Neural cell (in vitro differentiated cells): ENCODE measurements around the gene C2orf49. TPM values are rescaled to one million over a fixed set of nuclear protein-coding genes. Genes with fewer than 3 reads are reported as not detected.

ENCODE experiments used
- H2AFZ ChIP-seq: fragments of 200-600, 300-800 bp; sonication (generic), shearing (Covaris generic); 2 replicates; pipeline ENCODE4 v1.6.0; 2014; ENCODE audit warnings: low read depth, mild to moderate bottlenecking, antibody characterized with exemption, low read length, moderate library complexity
- H3F3A ChIP-seq: fragments of 200-600 bp; shearing (Covaris generic); 2 replicates; pipeline ENCODE4 v1.6.1; 2016; ENCODE audit warnings: mild to moderate bottlenecking, moderate library complexity, mixed read lengths, antibody characterized with exemption, low read length; ENCODE audit not compliant: insufficient read depth, poor library complexity, severe bottlenecking
- H3K27ac ChIP-seq: fragments of 200-600, 300-800 bp; sonication (generic), shearing (Covaris generic); 2 replicates; pipeline ENCODE4 v1.5.1; 2014; ENCODE audit warnings: mild to moderate bottlenecking, low read length, moderate library complexity
- H3K27me3 ChIP-seq: fragments of 300-800, 200-600 bp; sonication (generic), shearing (Covaris generic); 2 replicates; pipeline ENCODE4 v1.6.0; 2014; ENCODE audit warnings: mild to moderate bottlenecking, low read depth, low read length, moderate library complexity; ENCODE audit not compliant: insufficient read depth
- H3K36me3 ChIP-seq: fragments of 300-800, 200-600 bp; sonication (generic), shearing (Covaris generic); 2 replicates; pipeline ENCODE4 v1.5.1; 2014; ENCODE audit warnings: mild to moderate bottlenecking, antibody characterized with exemption, low read length, moderate library complexity; ENCODE audit not compliant: insufficient read depth
- H3K4me2 ChIP-seq: fragments of 300-800, 200-600 bp; sonication (generic), shearing (Covaris generic); 2 replicates; pipeline ENCODE4 v1.6.0; 2014; ENCODE audit warnings: mild to moderate bottlenecking, low read length
- H3K4me3 ChIP-seq: fragments of 300-800, 200-600 bp; sonication (generic), shearing (Covaris generic); 2 replicates; pipeline ENCODE4 v1.5.1; 2014; ENCODE audit warnings: mild to moderate bottlenecking, low read length, moderate library complexity
- H3K79me2 ChIP-seq: fragments of 200-600 bp; shearing (Covaris generic); replicated peaks from 2 replicates; pipeline ENCODE4 v1.6.0; 2014; ENCODE audit warnings: mild to moderate bottlenecking, low read length, moderate library complexity; ENCODE audit not compliant: insufficient read depth
- H3K9ac ChIP-seq: fragments of 300-800, 200-600 bp; sonication (generic), shearing (Covaris generic); 2 replicates; pipeline ENCODE4 v1.6.1; 2016; ENCODE audit warnings: mild to moderate bottlenecking, low read length, mixed read lengths
- H3K9me2 ChIP-seq: fragments of 200-600 bp; shearing (Covaris generic); 2 replicates; pipeline ENCODE4 v1.6.1; 2016; ENCODE audit warnings: mild to moderate bottlenecking, low read length, mixed read lengths; ENCODE audit not compliant: insufficient read depth
- H3K9me3 ChIP-seq: fragments of 200-600, 300-800 bp; sonication (generic), shearing (Covaris generic); 2 replicates; pipeline ENCODE4 v1.6.1; 2016; ENCODE audit warnings: mild to moderate bottlenecking, mixed run types, low read length, moderate library complexity, mixed read lengths
- H4K20me1 ChIP-seq: fragments of 200-600 bp; shearing (Covaris generic); 2 replicates; pipeline ENCODE4 v1.6.1; 2016; ENCODE audit warnings: mild to moderate bottlenecking, mixed run types; ENCODE audit not compliant: insufficient read depth
- EP300 ChIP-seq: fragments of 450-650 bp; conservative IDR thresholded peaks from 2 replicates; pipeline ENCODE4 v1.6.1; 2014; ENCODE audit warnings: antibody characterized with exemption, mild to moderate bottlenecking, moderate library complexity; ENCODE audit not compliant: poor library complexity, severe bottlenecking
- EZH2 ChIP-seq: fragments of 200-600, 300-800 bp; shearing (Covaris generic), sonication (generic); IDR thresholded peaks from 2 replicates; pipeline ENCODE4 v1.6.1; 2014; ENCODE audit warnings: antibody characterized with exemption, low read length, borderline replicate concordance, mild to moderate bottlenecking; ENCODE audit not compliant: insufficient read depth, poor library complexity, severe bottlenecking
- MXI1 ChIP-seq: fragments of 450-650 bp; conservative IDR thresholded peaks from 2 replicates; pipeline ENCODE4 v1.6.1; 2014; ENCODE audit warnings: antibody characterized with exemption, mild to moderate bottlenecking; ENCODE audit not compliant: poor library complexity, severe bottlenecking
- POLR2AphosphoS5 ChIP-seq: IDR thresholded peaks from 2 replicates; pipeline ENCODE4 v1.6.1; 2012
- RAD21 ChIP-seq: fragments of 450-650 bp; conservative IDR thresholded peaks from 2 replicates; pipeline ENCODE4 v1.6.1; 2014; ENCODE audit warnings: antibody characterized with exemption, mild to moderate bottlenecking, moderate library complexity
- REST ChIP-seq: IDR thresholded peaks from 2 replicates; pipeline ENCODE4 v1.6.1; 2012; ENCODE audit warnings: borderline replicate concordance
- SMC3 ChIP-seq: fragments of 450-650 bp; conservative IDR thresholded peaks from 2 replicates; pipeline ENCODE4 v1.6.1; 2014; ENCODE audit warnings: antibody characterized with exemption, mild to moderate bottlenecking, moderate library complexity; ENCODE audit not compliant: poor library complexity
- TAF1 ChIP-seq: IDR thresholded peaks from 2 replicates; pipeline ENCODE4 v1.6.1; 2012; ENCODE audit warnings: low read depth
- polyA plus RNA-seq: library from polyadenylated mRNA; depleted of rRNA; stranded (reverse); fragments of >200 nt; gene quantifications from 2 replicates; pipeline ENCODE4 v1.2.3, GENCODE V29; 2014
- TF ChIP-seq, protein P1 (sequence below): fragments of 450-650 bp; IDR thresholded peaks from 2 replicates; pipeline ENCODE4 v1.5.1; 2014; ENCODE audit warnings: antibody characterized with exemption, mild to moderate bottlenecking, moderate library complexity; ENCODE audit not compliant: poor library complexity, severe bottlenecking

C2orf49 gene
- polyA plus RNA-seq, 1 donor from 2014 or later = 35.6 TPM

- Histone ChIP-seq H2AFZ (no peak overlapping the region), H3K4me2 (no peak overlapping the region), H3F3A (no peaks in the 10 kb centered on the region), H3K36me3 (no peaks in the 10 kb centered on the region), H4K20me1 (no peaks in the 10 kb centered on the region), H3K27ac (no peak overlapping the region), H3K9me2 (no peaks in the 10 kb centered on the region), H3K4me3 (no peak overlapping the region), H3K9ac (no peak overlapping the region), H3K79me2 (no peaks in the 10 kb centered on the region), H3K27me3 (no peaks in the 10 kb centered on the region), H3K9me3 (no peaks in the 10 kb centered on the region)
- TF ChIP-seq TAF1 (no peak), RAD21 (no peak), SMC3 (no peak), MXI1 (no peak), REST (no peak), EZH2 (no peak), POLR2AphosphoS5 (no peak), EP300 (no peak)
- TF ChIP-seq, protein P1, sequence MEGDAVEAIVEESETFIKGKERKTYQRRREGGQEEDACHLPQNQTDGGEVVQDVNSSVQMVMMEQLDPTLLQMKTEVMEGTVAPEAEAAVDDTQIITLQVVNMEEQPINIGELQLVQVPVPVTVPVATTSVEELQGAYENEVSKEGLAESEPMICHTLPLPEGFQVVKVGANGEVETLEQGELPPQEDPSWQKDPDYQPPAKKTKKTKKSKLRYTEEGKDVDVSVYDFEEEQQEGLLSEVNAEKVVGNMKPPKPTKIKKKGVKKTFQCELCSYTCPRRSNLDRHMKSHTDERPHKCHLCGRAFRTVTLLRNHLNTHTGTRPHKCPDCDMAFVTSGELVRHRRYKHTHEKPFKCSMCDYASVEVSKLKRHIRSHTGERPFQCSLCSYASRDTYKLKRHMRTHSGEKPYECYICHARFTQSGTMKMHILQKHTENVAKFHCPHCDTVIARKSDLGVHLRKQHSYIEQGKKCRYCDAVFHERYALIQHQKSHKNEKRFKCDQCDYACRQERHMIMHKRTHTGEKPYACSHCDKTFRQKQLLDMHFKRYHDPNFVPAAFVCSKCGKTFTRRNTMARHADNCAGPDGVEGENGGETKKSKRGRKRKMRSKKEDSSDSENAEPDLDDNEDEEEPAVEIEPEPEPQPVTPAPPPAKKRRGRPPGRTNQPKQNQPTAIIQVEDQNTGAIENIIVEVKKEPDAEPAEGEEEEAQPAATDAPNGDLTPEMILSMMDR = no peak
These were observed 27.9 kb downstream of the C2orf49 start for GRCh38 chr2:105365206-105365605.

- Histone ChIP-seq H3K79me2 (no peaks in the 10 kb centered on the region), H3K4me2 (no peak overlapping the region), H3K4me3 (no peak overlapping the region), H4K20me1 (no peaks in the 10 kb centered on the region), H3F3A (no peaks in the 10 kb centered on the region), H3K9me2 (no peaks in the 10 kb centered on the region), H3K9me3 (no peaks in the 10 kb centered on the region), H3K27me3 (no peaks in the 10 kb centered on the region), H3K36me3 (no peaks in the 10 kb centered on the region), H2AFZ (no peak overlapping the region), H3K9ac (no peak overlapping the region), H3K27ac (no peak overlapping the region)
- TF ChIP-seq MXI1 (no peak), EZH2 (no peak), POLR2AphosphoS5 (no peak), REST (no peak), RAD21 (no peak), EP300 (no peak), TAF1 (no peak), SMC3 (no peak)
- TF ChIP-seq, protein P1 = no peak
These were observed 31.5 kb downstream of the C2orf49 start for GRCh38 chr2:105368759-105369408.
